ENCODE data around the gene ITPR3. TPM values are rescaled to one million over a fixed set of nuclear protein-coding genes. Genes with fewer than 3 reads are reported as not detected.

Gene ITPR3
- total RNA-seq, 2 experiments from 2014 or later: 57.8 to 59.3 TPM

DNA sequence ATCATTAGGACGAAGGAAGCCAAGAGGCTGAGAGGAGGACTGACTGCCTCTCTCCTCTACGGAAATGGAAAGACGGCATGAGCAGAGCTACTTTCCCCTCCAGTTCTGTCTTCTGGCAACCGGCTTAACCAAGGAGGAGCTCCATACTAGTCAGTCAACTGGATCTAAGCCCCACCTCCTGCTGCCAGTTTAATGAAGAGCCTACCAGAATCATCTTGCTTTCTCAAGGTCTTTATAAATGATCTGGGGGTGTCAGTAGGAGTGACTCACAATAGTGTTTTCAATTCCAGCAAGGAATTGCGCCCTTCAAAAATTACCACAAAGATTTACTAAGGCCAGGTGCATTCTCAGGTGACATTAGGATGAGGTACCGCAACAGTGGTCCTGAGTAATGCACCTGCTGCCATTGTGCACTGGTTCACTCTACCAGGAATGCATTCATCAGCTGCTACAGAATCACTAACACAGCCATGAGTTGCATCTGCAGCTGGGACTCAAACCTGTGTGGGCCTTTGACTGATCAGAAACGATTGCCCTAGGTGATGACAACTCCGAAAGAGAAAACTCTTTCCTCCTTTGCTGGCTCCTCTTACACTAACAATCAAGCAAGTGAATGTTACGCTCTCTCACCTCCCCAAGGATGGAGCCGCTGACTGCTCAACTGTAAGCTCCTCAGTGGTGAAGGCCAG is 87.5 kb downstream of the ITPR3 start:
- H3K36me3 Mint-ChIP-seq (ENCODE audit: low read depth): peaks cover 40% of the 10 kb centered on the region
- no peak overlapping the region for H3K4me3 Mint-ChIP-seq
- H3K27ac Mint-ChIP-seq: no peak overlapping the region
- peaks cover 4% of the 10 kb centered on the region for H3K27me3 Mint-ChIP-seq (ENCODE audit: low read depth)
- no peaks in the 10 kb centered on the region for H3K9me3 Mint-ChIP-seq (ENCODE audit: insufficient read depth)
- no peak for DNase-seq
- no peak for ATAC-seq
- ChIA-PET CTCF (interaction anchor here (0.9 to 4.0 kb wide), 5 partner anchors 8 to 124 kb away, joined by 3 to 51 read pairs (median 4); no protein-coding TSS in a partner anchor), POLR2A (interaction anchor here (0.6 kb wide), 1 partner anchor 130 kb away, joined by 3 read pairs; no protein-coding TSS in a partner anchor)
- peaks cover 47% of the 10 kb centered on the region for H3K4me1 Mint-ChIP-seq (ENCODE audit: low read depth)

DNA sequence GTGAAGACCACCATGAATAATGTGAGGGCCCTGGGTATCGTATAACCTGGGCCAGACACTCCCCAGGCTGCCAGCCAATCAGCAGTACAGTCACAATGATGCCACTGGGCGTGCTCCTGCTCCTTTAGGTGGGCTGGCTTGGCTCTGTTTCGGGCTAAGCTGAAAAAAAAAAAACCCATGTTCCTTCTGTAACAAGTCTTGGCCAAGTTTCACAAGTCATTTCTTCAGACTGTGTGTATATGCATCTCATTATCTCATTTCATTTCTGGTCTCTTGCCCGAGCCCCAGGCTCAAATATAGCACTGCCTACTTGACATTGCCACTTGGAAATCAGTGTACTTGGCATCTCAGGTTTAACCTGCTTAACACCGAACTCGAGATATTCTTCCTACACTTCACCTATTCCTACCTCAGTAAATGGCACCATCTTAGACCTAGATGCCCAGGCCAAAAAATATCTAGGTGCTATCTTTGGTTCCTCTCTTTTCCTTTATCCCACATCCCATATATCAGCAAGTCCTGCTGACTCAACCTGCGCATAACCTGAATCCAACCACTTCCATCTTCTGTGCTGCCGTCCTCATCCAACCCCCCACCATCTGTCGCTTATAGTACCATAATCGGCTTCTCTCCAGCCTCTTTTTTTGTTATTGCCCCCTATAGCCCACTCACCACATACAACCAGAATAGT is 88.6 kb downstream of the ITPR3 start:
- Mint-ChIP-seq H3K27me3 (ENCODE audit: low read depth) (peaks cover 7% of the 10 kb centered on the region), H3K4me1 (ENCODE audit: low read depth) (peaks cover 47% of the 10 kb centered on the region), H3K27ac (no peak overlapping the region), H3K9me3 (ENCODE audit: insufficient read depth) (no peaks in the 10 kb centered on the region), H3K36me3 (ENCODE audit: low read depth) (peaks cover 37% of the 10 kb centered on the region), H3K4me3 (no peak overlapping the region)
- ATAC-seq (no peak), DNase-seq (no peak)
- POLR2A ChIA-PET: no interaction called here
- CTCF ChIA-PET: interaction anchor here (1.3 to 4.0 kb wide), 5 partner anchors 9 to 123 kb away, joined by 3 to 51 read pairs (median 4); no protein-coding TSS in a partner anchor

DNA sequence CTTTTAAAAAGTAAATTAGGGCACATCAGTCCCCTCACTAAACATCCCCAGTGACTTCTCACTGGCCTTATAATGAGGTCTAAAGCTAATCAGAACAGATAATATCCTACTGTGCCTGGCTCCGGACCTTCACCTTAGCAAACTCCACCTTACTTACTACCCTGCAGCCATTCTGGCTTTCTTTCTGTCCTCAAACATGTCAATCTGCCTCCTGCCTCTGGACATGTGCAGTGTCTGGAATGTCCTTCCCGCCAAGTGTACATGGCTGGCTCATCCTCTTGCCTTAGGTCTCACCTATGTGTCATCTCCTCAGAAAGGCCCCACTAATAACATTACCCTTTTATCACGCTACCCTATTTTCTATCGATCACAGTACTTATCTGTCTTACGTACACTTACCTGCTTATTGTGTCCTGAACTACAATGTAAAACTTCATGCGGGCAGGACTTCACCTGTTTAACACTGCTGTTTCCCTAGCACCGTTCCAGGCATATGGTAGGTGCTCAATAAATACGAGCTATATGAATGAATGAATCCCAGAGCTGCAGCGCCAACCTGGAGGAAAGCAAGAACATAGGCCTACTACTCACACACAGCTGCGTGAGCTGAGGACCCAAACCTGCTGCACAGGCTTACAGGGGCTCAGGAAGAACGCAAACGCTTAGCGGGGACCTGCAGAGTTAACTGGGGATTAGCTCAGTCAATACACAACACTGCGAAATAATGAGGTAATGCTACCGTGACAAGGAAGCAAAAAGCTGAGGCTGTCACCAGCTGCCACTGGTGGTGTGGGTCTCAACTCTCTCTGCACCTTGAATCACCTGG is 89.4 kb downstream of the ITPR3 start:
- Mint-ChIP-seq H3K27me3 (ENCODE audit: low read depth) (peaks cover 7% of the 10 kb centered on the region), H3K27ac (peak overlapping the region; percentile 98), H3K36me3 (ENCODE audit: low read depth) (peaks cover 37% of the 10 kb centered on the region), H3K9me3 (ENCODE audit: insufficient read depth) (no peaks in the 10 kb centered on the region), H3K4me1 (ENCODE audit: low read depth) (peaks cover 47% of the 10 kb centered on the region), H3K4me3 (peak overlapping the region; percentile 96)
- DNase-seq (no peak), ATAC-seq (no peak)
- ChIA-PET CTCF (interaction anchor here (0.7 to 4.0 kb wide), 36 partner anchors 8 to 513 kb away, joined by 3 to 51 read pairs (median 6); no protein-coding TSS in a partner anchor), POLR2A (interaction anchor here (0.9 to 1.8 kb wide), 12 partner anchors 8 to 739 kb away, joined by 3 to 9 read pairs (median 5); partner anchors contain the start of genes BAK1 and LEMD2)

DNA sequence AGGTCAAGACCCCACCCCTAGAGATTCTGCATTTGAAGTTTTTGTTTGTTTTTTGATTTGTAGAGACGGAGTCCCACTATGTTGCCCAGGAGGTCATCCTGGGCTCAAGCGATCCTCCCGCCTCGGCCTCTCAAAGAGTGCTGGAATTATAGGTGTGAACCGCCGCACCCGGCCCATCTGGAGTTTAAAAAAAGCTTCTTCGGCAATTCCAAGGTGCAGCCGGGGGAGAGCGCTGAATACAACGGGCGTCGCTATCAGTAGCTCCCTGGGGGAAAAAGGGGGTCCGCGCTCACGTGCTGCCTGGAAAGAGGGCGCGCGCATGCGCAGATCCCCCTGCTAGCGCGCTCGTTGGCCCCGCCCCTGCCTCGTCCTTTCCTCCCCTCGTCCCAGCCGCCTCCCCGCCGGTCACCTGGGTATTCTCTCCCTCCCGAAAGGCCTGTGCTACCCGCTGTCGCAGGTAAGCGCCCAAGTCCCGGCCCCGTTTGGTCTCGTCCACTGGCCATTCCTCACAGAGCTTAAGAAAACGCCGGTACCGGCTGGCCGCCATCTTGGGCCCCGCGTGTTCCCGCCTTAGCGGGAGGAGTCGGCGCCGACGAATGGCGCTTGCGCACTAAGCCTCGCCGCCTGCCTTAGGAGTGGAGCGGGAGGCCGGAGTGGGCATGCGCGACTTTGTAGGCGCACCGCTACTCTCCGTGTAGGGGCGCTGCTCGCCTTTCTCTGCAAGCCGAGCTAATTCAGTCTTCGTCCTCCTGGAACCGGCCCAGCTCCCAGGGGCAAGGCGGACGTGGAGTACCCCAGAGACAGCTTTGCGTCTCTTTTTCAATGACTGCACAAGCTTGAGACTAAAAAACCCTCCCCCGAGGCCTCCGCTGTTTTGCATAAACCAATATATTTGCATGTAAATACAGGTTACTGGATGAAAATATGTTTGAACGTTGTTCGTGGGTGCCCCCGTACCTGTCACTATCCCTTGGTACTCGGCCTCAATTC is 90.3 kb downstream of the ITPR3 start, which contains the start of gene UQCC2:
Gene UQCC2, minus strand, starts transcription at position 561 of the 990 bp plus-strand sequence. Its CDS starts 14 bp downstream, at position 547.
- CTCF ChIA-PET: interaction anchor here (0.6 to 4.0 kb wide), 56 partner anchors 9 to 512 kb away, joined by 3 to 51 read pairs (median 4); partner anchors contain the start of gene LEMD2
- H3K27ac Mint-ChIP-seq: peak within 1 kb of the TSS; percentile 98
- POLR2A ChIA-PET: interaction anchor here (0.7 to 1.8 kb wide), 15 partner anchors 9 to 740 kb away, joined by 3 to 9 read pairs (median 4); partner anchors contain the start of genes BAK1 and LEMD2
- H3K36me3 Mint-ChIP-seq (ENCODE audit: low read depth): peaks cover 33% of the 10 kb centered on the region
- H3K9me3 Mint-ChIP-seq (ENCODE audit: insufficient read depth): no peaks in the 10 kb centered on the region
- H3K4me3 Mint-ChIP-seq: peak within 1 kb of the TSS; percentile 96
- DNase-seq (peak; percentile 98), ATAC-seq (peak; percentile 99)
- H3K27me3 Mint-ChIP-seq (ENCODE audit: low read depth): peaks cover 7% of the 10 kb centered on the region
- H3K4me1 Mint-ChIP-seq (ENCODE audit: low read depth): peaks cover 43% of the 10 kb centered on the region

DNA sequence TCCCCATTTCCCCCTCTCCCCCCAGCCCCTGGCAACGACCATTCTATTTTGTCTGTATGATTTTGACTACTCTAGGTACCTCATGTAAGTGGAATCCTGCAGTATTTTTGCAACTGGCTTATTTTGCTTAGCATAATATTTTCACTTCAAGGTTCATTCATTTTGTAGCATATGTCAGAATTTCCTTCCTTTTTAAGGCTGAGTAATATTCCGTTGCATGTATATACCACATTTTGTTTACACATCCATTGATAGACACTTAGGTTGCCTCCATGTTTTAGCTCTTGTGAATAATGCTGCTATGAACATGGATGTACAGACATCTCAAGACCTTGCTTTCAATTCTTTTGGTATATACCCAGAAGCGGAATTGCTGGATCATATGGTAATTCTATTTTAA is 91.8 kb downstream of the ITPR3 start:
- ChIA-PET CTCF (interaction anchor here (1.7 to 2.6 kb wide), 2 partner anchors 21 to 128 kb away, joined by 4 to 19 read pairs; no protein-coding TSS in a partner anchor), POLR2A (no interaction called here)
- ATAC-seq (no peak), DNase-seq (no peak)
- peaks cover 7% of the 10 kb centered on the region for H3K27me3 Mint-ChIP-seq (ENCODE audit: low read depth)
- H3K9me3 Mint-ChIP-seq (ENCODE audit: insufficient read depth): no peaks in the 10 kb centered on the region
- H3K4me3 Mint-ChIP-seq: no peak overlapping the region
- no peak overlapping the region for H3K27ac Mint-ChIP-seq
- peaks cover 26% of the 10 kb centered on the region for H3K36me3 Mint-ChIP-seq (ENCODE audit: low read depth)
- peaks cover 37% of the 10 kb centered on the region for H3K4me1 Mint-ChIP-seq (ENCODE audit: low read depth)

DNA sequence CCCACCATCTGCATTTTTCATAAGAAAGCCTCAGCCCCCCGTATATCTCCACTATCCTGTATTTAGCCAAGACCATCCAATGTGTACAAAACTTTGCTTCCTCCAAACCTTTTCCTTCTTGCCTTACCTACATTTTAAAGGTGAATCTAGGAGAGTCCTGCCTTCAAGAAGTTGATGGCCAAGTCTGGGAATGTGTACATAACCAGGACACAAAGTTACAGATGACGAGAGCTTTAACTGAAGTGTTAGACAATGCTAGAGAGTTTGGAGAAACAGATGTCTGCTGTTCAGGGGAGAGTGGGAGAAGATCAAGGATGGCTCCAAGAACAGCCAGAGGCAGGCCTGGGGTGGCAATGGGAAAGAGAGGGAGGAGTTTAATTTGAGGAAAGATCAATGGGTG is 92.7 kb downstream of the ITPR3 start:
- Mint-ChIP-seq H3K9me3 (ENCODE audit: insufficient read depth) (no peaks in the 10 kb centered on the region), H3K27ac (no peak overlapping the region), H3K4me3 (no peak overlapping the region), H3K4me1 (ENCODE audit: low read depth) (peaks cover 28% of the 10 kb centered on the region), H3K27me3 (ENCODE audit: low read depth) (peaks cover 7% of the 10 kb centered on the region), H3K36me3 (ENCODE audit: low read depth) (peaks cover 18% of the 10 kb centered on the region)
- DNase-seq: no peak
- no peak for ATAC-seq
- POLR2A ChIA-PET: no interaction called here
- CTCF ChIA-PET: interaction anchor here (1.7 kb wide), 1 partner anchor 128 kb away, joined by 4 read pairs; no protein-coding TSS in a partner anchor

DNA sequence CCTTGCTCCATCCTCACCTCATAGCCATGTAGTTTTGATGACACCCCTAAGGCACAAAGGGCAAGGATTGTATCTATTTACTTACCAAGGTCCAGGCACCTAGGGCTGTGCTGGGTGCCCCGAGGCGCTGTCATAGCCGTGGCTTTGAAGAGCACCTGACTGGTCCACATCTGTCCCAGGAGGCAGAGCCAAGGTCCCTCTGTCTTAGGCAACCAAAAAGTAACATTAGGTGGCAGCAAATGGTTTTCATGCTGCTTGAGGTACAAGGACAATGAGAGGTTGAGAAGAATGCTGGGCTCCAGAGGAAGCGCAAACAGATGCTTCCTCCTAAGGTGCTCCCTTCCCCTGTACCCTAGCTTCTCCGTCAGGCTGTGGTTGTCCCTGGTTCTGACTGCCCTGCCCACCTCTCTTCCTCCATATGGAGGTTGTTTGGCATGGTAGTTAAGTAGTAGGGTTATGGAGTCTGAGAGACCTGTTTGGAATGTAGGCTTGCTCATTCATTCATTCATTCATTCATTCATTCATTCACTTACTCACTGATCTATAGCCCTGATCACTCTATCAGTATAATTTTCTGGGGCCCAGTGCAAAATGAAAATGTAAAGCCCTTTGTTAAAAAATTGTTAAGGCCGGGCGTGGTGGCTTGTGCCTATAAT is 93.4 kb downstream of the ITPR3 start:
- Mint-ChIP-seq H3K4me3 (no peak overlapping the region), H3K4me1 (ENCODE audit: low read depth) (peaks cover 22% of the 10 kb centered on the region), H3K9me3 (ENCODE audit: insufficient read depth) (no peaks in the 10 kb centered on the region), H3K27me3 (ENCODE audit: low read depth) (peaks cover 11% of the 10 kb centered on the region), H3K27ac (no peak overlapping the region), H3K36me3 (ENCODE audit: low read depth) (peaks cover 14% of the 10 kb centered on the region)
- ATAC-seq: no peak
- DNase-seq: no peak
- POLR2A ChIA-PET: interaction anchor here (0.6 kb wide), 1 partner anchor 80 kb away, joined by 3 read pairs; no protein-coding TSS in a partner anchor
- CTCF ChIA-PET: interaction anchor here (1.1 to 1.5 kb wide), 3 partner anchors 14 to 57 kb away, joined by 4 read pairs; no protein-coding TSS in a partner anchor

DNA sequence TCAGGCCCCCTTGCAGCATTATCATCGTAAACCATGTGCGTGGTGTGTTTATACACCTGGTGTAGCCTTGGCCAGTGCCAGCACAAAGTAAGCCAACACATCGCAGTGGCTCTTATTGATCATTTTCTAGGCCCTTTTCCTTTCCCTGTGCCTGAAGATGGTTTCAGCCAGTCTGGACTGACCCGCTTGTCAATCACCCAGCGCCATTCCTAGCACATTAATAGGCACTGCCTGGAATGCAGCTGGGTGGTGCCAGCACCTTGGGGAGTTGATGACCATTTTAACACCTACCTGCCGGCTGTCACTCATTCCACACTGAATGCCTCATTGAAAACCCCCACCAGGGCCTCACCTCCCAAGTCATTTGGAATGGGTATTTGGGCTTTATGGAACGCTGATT is 95.3 kb downstream of the ITPR3 start:
- H3K4me3 Mint-ChIP-seq: no peak overlapping the region
- no peaks in the 10 kb centered on the region for H3K9me3 Mint-ChIP-seq (ENCODE audit: insufficient read depth)
- peaks cover 18% of the 10 kb centered on the region for H3K27me3 Mint-ChIP-seq (ENCODE audit: low read depth)
- no peak for ATAC-seq
- peaks cover 2% of the 10 kb centered on the region for H3K36me3 Mint-ChIP-seq (ENCODE audit: low read depth)
- H3K4me1 Mint-ChIP-seq (ENCODE audit: low read depth): peaks cover 7% of the 10 kb centered on the region
- DNase-seq: no peak
- POLR2A ChIA-PET: no interaction called here
- no peak overlapping the region for H3K27ac Mint-ChIP-seq
- CTCF ChIA-PET: no interaction called here

DNA sequence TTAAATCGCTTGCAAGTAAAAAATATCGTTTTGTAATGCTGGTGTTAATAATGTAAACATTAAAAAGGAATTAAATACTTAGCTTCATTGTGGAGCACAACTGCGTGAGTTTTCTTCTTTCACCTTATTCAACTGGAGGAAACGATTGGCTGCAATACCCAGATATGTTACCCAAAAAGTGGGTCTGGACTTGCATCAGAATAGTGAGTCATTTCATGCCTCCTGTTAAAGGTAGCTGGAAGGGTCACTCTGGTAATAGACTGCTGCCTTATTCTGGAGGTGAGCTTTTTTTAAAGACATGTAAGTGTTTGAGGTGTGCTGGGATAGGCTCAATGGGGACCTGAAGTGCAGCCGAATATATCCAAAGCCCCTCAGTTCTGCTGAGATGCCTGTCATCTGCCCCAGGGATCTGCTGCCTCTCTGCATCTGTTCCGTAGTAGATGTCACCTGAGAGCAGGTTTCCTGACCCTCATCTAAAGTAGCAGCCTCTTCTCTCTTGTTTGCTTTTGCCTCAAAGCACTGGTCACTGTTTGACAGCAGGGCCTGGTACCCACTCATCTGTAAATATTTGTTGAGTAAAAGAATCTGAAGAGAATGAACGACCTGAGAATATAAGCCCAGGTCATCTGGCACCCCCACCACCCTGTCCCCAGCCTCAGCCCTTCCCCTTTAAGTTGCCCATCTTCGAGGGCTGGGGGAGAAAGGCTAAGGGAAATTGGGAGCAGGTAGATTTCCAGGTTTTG is 95.9 kb downstream of the ITPR3 start:
- H3K9me3 Mint-ChIP-seq (ENCODE audit: insufficient read depth): no peaks in the 10 kb centered on the region
- H3K27me3 Mint-ChIP-seq (ENCODE audit: low read depth): peaks cover 23% of the 10 kb centered on the region
- POLR2A ChIA-PET: no interaction called here
- no peak overlapping the region for H3K27ac Mint-ChIP-seq
- H3K36me3 Mint-ChIP-seq (ENCODE audit: low read depth): no peaks in the 10 kb centered on the region
- peaks cover under 1% of the 10 kb centered on the region for H3K4me1 Mint-ChIP-seq (ENCODE audit: low read depth)
- no peak overlapping the region for H3K4me3 Mint-ChIP-seq
- ATAC-seq (no peak), DNase-seq (no peak)
- CTCF ChIA-PET: no interaction called here

Data from activated CD8-positive, alpha-beta T cell treated with anti-CD3 and anti-CD28 coated beads, Interleukin-2, amount 10 ng/mL, durations not matched to agents 7 days and 5 days (primary cell).